ENCODE results near the gene CLASP2.

DNA sequence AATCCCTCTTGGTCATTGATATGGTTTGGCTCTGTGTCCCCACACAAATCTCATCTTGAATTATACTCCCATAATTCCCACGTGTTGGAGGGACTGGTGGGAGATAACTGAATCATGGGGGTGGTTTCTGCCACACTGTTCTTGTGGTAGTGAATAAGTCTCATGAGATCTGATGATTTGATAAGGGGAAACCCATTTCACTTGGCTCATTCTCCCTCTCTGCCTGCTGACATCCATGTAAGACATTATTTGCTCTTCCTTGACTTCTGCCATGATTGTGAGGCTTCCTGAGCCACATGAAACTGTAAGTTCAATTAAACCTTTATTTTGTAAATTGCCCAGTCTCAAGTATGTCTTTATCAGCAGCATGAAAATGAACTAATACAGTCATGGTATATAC, 171.0 kb downstream of the CLASP2 start:
- TF ChIP-seq, protein P1, sequence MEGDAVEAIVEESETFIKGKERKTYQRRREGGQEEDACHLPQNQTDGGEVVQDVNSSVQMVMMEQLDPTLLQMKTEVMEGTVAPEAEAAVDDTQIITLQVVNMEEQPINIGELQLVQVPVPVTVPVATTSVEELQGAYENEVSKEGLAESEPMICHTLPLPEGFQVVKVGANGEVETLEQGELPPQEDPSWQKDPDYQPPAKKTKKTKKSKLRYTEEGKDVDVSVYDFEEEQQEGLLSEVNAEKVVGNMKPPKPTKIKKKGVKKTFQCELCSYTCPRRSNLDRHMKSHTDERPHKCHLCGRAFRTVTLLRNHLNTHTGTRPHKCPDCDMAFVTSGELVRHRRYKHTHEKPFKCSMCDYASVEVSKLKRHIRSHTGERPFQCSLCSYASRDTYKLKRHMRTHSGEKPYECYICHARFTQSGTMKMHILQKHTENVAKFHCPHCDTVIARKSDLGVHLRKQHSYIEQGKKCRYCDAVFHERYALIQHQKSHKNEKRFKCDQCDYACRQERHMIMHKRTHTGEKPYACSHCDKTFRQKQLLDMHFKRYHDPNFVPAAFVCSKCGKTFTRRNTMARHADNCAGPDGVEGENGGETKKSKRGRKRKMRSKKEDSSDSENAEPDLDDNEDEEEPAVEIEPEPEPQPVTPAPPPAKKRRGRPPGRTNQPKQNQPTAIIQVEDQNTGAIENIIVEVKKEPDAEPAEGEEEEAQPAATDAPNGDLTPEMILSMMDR (IDR thresholded peaks at IDR 0.05): no peak
- TF ChIP-seq POLR2A (IDR thresholded peaks at IDR 0.05): no peak

Data from body of pancreas (tissue), 4 donors.